ENCODE results near the gene ZNF70. TPM values are rescaled to one million over a fixed set of nuclear protein-coding genes. Genes with fewer than 3 reads are reported as not detected.

ZNF70 gene
- total RNA-seq, 1 experiment from 2014 or later, result 3.2 TPM

GRCh38 chr22:23772649-23773473 lies 21.9 kb upstream of the ZNF70 start, which contains the start of gene MMP11:
Gene MMP11 (plus strand): TSS chr22:23772849. CDS start chr22:23772871, 22 bp downstream.
- Histone ChIP-seq H3K79me2 (ENCODE audit: insufficient read depth, low read length) (peaks cover under 1% of the 10 kb centered on the region; the same call in 1 of the 2 replicates), H3K4me3 (replicated peaks in 1 of 2; ENCODE audit: low read depth in 1 of 2, low read length in 2 of 2) (peak within 1 kb of the TSS; percentile 50 to 67), H3K4me1 (ENCODE audit: control insufficient read depth in 1 of 2, insufficient read depth in 2 of 2, low read length in 2 of 2) (peaks cover 31 to 60% of the 10 kb centered on the region in 2 experiments), H2AFZ (ENCODE audit: low read depth, low read length, poor library complexity, severe bottlenecking) (peak within 1 kb of the TSS; percentile 61), H3K9me2 (ENCODE audit: insufficient read depth) (no peaks in the 10 kb centered on the region), H4K20me1 (ENCODE audit: insufficient read depth) (no peaks in the 10 kb centered on the region), H3K36me3 (ENCODE audit: control insufficient read depth in 1 of 2, insufficient read depth in 2 of 2, low read length in 2 of 2) (no peaks in the 10 kb centered on the region), H3K27ac (ENCODE audit: low read depth, low read length) (peak within 1 kb of the TSS; percentile 77), H3K9me3 (ENCODE audit: control insufficient read depth in 1 of 2, insufficient read depth in 1 of 2, low read depth in 1 of 2, low read length in 2 of 2) (no peaks in the 10 kb centered on the region), H3K4me2 (ENCODE audit: low read length) (peak within 1 kb of the TSS; percentile 94), H3K9ac (ENCODE audit: low read length) (peak within 1 kb of the TSS; percentile 67), H3K27me3 (ENCODE audit: insufficient read depth, low read length) (no peaks in the 10 kb centered on the region)
- TF ChIP-seq POLR2AphosphoS5 (IDR thresholded peaks at IDR 0.05; ENCODE audit: low read depth, low read length) (peak; percentile 58; the same call in 1 of the 2 replicates), CEBPB (IDR thresholded peaks at IDR 0.05; ENCODE audit: low read depth) (no peak), ZFX (IDR thresholded peaks at IDR 0.05) (peak; percentile 78; the same call in 1 of the 2 replicates), ELF1 (IDR thresholded peaks at IDR 0.05; ENCODE audit: borderline replicate concordance, low read depth) (no peak), POLR2A (IDR thresholded peaks at IDR 0.05; ENCODE audit: borderline replicate concordance, extremely low read depth, insufficient read depth, insufficient read length) (peak; percentile 73)
- ChIA-PET CTCF (interaction anchor here (1.0 to 1.1 kb wide), 2 partner anchors 13 to 77 kb away, joined by 3 to 4 read pairs; no protein-coding TSS in a partner anchor), POLR2A (interaction anchor here (1.5 to 3.4 kb wide), 2 partner anchors 9 to 14 kb away, joined by 4 to 22 read pairs; partner anchors contain the start of gene SMARCB1), RAD21 (ENCODE audit: low non-redundant PET in 1 of 2, low total read pairs in 2 of 2, uncharacterized antibody in 2 of 2, unreplicated experiment in 2 of 2) (interaction anchor here in 1 of 2 experiments (0.6 kb wide), 1 partner anchor 238 kb away, joined by 3 read pairs; the partner anchor contains the start of gene CABIN1)
- ATAC-seq, result peak; percentile 60
- DNase-seq (ENCODE audit: low read depth, low spot score), result no peak
- intact Hi-C loops (cut with micrococcal nuclease), result no loop called here
- no TSS peak for BruUV-seq (replicated peaks)

GRCh38 chr22:23772315-23772648 lies 21.4 kb upstream of the ZNF70 start:
- POLR2A ChIA-PET, result interaction anchor here (1.5 to 3.4 kb wide), 2 partner anchors 9 to 14 kb away, joined by 4 to 22 read pairs; partner anchors contain the start of gene SMARCB1
- H3K9me3 ChIP-seq (ENCODE audit: control insufficient read depth in 1 of 2, insufficient read depth in 1 of 2, low read depth in 1 of 2, low read length in 2 of 2), result no peaks in the 10 kb centered on the region
- CTCF ChIA-PET, result interaction anchor here (1.0 to 1.1 kb wide), 2 partner anchors 13 to 78 kb away, joined by 3 to 4 read pairs; no protein-coding TSS in a partner anchor
- BruUV-seq (replicated peaks), result no TSS peak
- H3K4me2 ChIP-seq (ENCODE audit: low read length), result peak overlapping the region; percentile 94
- RAD21 ChIA-PET (ENCODE audit: low non-redundant PET in 1 of 2, low total read pairs in 2 of 2, uncharacterized antibody in 2 of 2, unreplicated experiment in 2 of 2), result interaction anchor here in 1 of 2 experiments (0.6 kb wide), 1 partner anchor 239 kb away, joined by 3 read pairs; the partner anchor contains the start of gene CABIN1
- H3K27ac ChIP-seq (ENCODE audit: low read depth, low read length), result peak overlapping the region; percentile 77
- peak overlapping the region; percentile 58 for H3K9ac ChIP-seq (ENCODE audit: low read length)
- peaks cover 31 to 57% of the 10 kb centered on the region in 2 experiments for H3K4me1 ChIP-seq (ENCODE audit: control insufficient read depth in 1 of 2, insufficient read depth in 2 of 2, low read length in 2 of 2)
- peak; percentile 5 for ATAC-seq
- intact Hi-C loops (cut with micrococcal nuclease), result no loop called here
- peak overlapping the region; percentile 61 for H2AFZ ChIP-seq (ENCODE audit: low read depth, low read length, poor library complexity, severe bottlenecking)
- no peaks in the 10 kb centered on the region for H3K36me3 ChIP-seq (ENCODE audit: control insufficient read depth in 1 of 2, insufficient read depth in 2 of 2, low read length in 2 of 2)
- H3K79me2 ChIP-seq (ENCODE audit: insufficient read depth, low read length), result peaks cover 6% of the 10 kb centered on the region
- no peaks in the 10 kb centered on the region for H3K9me2 ChIP-seq (ENCODE audit: insufficient read depth)
- TF ChIP-seq SP1 (IDR thresholded peaks at IDR 0.05; ENCODE audit: low read depth) (no peak), EZH2 (IDR thresholded peaks at IDR 0.05) (no peak), ZBTB33 (IDR thresholded peaks at IDR 0.05; ENCODE audit: extremely low read depth, insufficient replicate concordance, low read length) (no peak), EZH2phosphoT487 (IDR thresholded peaks at IDR 0.05; ENCODE audit: borderline replicate concordance) (no peak), POLR2AphosphoS5 (IDR thresholded peaks at IDR 0.05; ENCODE audit: low read depth, low read length) (no peak)
- H4K20me1 ChIP-seq (ENCODE audit: insufficient read depth), result no peaks in the 10 kb centered on the region
- H3K4me3 ChIP-seq (replicated peaks in 1 of 2; ENCODE audit: low read depth in 1 of 2, low read length in 2 of 2), result peak overlapping the region; percentile 40 to 67
- no peak for DNase-seq (ENCODE audit: low read depth, low spot score)
- H3K27me3 ChIP-seq (ENCODE audit: insufficient read depth, low read length), result no peaks in the 10 kb centered on the region
